ENCODE data around the gene PLXNA4.

The PLXNA4 gene

DNA sequence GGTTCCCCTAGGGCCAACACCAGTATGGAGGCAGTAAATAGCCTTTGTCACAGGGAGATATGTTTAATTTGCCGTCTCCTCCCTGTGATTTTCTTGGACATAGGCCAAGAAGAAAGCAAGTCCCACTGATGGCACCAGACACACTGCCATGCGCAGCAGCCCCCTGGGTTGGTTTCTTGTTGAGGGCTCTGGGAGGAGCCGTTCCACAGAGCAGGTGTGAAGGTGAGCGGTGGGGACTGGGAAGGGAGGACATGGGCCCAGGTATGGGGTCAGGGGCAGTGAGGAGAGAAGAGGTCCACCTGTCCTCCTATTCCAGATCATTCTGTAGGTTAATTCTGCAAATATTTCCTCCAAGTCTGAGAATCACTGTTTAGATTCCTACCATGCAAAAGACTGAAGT, 376.1 kb downstream of the PLXNA4 start:
- no peaks in the 10 kb centered on the region for H4K20me1 ChIP-seq (ENCODE audit: low read depth, low read length)
- no peaks in the 10 kb centered on the region for H3K9me2 ChIP-seq (replicated peaks; ENCODE audit: insufficient read depth, low read length)
- H3K4me2 ChIP-seq (ENCODE audit: low read depth, low read length, poor library complexity, severe bottlenecking), result no peak overlapping the region
- no peaks in the 10 kb centered on the region for H3K9me3 ChIP-seq (ENCODE audit: insufficient read depth, low read length)
- H2AFZ ChIP-seq (ENCODE audit: low read depth, low read length, severe bottlenecking), result no peak overlapping the region
- H3K4me3 ChIP-seq (ENCODE audit: insufficient read depth, low read length, poor library complexity, severe bottlenecking), result no peak overlapping the region
- no peak for TF ChIP-seq EZH2phosphoT487 (conservative IDR thresholded peaks at IDR 0.05; ENCODE audit: low read length)
- TF ChIP-seq, protein P1, sequence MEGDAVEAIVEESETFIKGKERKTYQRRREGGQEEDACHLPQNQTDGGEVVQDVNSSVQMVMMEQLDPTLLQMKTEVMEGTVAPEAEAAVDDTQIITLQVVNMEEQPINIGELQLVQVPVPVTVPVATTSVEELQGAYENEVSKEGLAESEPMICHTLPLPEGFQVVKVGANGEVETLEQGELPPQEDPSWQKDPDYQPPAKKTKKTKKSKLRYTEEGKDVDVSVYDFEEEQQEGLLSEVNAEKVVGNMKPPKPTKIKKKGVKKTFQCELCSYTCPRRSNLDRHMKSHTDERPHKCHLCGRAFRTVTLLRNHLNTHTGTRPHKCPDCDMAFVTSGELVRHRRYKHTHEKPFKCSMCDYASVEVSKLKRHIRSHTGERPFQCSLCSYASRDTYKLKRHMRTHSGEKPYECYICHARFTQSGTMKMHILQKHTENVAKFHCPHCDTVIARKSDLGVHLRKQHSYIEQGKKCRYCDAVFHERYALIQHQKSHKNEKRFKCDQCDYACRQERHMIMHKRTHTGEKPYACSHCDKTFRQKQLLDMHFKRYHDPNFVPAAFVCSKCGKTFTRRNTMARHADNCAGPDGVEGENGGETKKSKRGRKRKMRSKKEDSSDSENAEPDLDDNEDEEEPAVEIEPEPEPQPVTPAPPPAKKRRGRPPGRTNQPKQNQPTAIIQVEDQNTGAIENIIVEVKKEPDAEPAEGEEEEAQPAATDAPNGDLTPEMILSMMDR (IDR thresholded peaks at IDR 0.05; ENCODE audit: insufficient read depth, low read length, poor library complexity, severe bottlenecking), result no peak
- no peak overlapping the region for H3K27ac ChIP-seq (ENCODE audit: low read depth, low read length)
- H3K79me2 ChIP-seq (ENCODE audit: insufficient read depth, low read length), result no peaks in the 10 kb centered on the region
- no peak overlapping the region for H3K9ac ChIP-seq (ENCODE audit: low read length)
- H3K27me3 ChIP-seq (ENCODE audit: low read length), result no peaks in the 10 kb centered on the region
- no peaks in the 10 kb centered on the region for H3F3A ChIP-seq (ENCODE audit: insufficient read depth)
- no peaks in the 10 kb centered on the region for H3K36me3 ChIP-seq (ENCODE audit: low read length)

DNA sequence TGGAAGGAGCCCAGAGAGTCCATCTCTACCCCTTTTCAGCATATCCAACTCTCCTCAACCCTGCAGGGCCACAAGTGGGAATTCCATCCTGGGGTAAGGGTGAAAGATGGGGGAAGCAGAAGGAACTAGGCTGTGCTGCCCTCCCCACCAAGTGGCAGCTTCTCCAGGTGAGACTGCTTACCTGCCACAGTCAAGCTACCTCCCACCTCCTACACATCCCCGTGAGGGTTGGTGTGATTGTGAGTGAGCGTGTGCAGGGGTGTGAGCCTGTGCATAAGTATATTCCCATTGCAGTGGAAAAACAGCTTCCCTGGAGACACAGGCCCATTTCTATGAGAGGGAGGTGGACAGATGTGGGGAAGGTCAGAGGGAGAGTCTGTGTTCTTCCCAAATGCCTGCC, 376.6 kb downstream of the PLXNA4 start:
- Histone ChIP-seq H4K20me1 (ENCODE audit: low read depth, low read length) (no peaks in the 10 kb centered on the region), H3K27me3 (ENCODE audit: low read length) (no peaks in the 10 kb centered on the region), H3F3A (ENCODE audit: insufficient read depth) (no peaks in the 10 kb centered on the region), H3K36me3 (ENCODE audit: low read length) (no peaks in the 10 kb centered on the region), H3K4me2 (ENCODE audit: low read depth, low read length, poor library complexity, severe bottlenecking) (no peak overlapping the region), H3K27ac (ENCODE audit: low read depth, low read length) (no peak overlapping the region), H3K79me2 (ENCODE audit: insufficient read depth, low read length) (no peaks in the 10 kb centered on the region), H3K9me2 (replicated peaks; ENCODE audit: insufficient read depth, low read length) (no peaks in the 10 kb centered on the region), H3K4me3 (ENCODE audit: insufficient read depth, low read length, poor library complexity, severe bottlenecking) (no peak overlapping the region), H3K9me3 (ENCODE audit: insufficient read depth, low read length) (no peaks in the 10 kb centered on the region), H3K9ac (ENCODE audit: low read length) (no peak overlapping the region), H2AFZ (ENCODE audit: low read depth, low read length, severe bottlenecking) (no peak overlapping the region)
- TF ChIP-seq, protein P1 (IDR thresholded peaks at IDR 0.05; ENCODE audit: insufficient read depth, low read length, poor library complexity, severe bottlenecking), result no peak

- Histone ChIP-seq H3K79me2 (ENCODE audit: insufficient read depth, low read length) (no peaks in the 10 kb centered on the region), H3K9me3 (ENCODE audit: insufficient read depth, low read length) (no peaks in the 10 kb centered on the region), H3K4me2 (ENCODE audit: low read depth, low read length, poor library complexity, severe bottlenecking) (no peak overlapping the region), H3K27ac (ENCODE audit: low read depth, low read length) (no peak overlapping the region), H3K9me2 (replicated peaks; ENCODE audit: insufficient read depth, low read length) (no peaks in the 10 kb centered on the region), H3K36me3 (ENCODE audit: low read length) (no peaks in the 10 kb centered on the region), H3F3A (ENCODE audit: insufficient read depth) (no peaks in the 10 kb centered on the region), H3K4me3 (ENCODE audit: insufficient read depth, low read length, poor library complexity, severe bottlenecking) (no peak overlapping the region), H2AFZ (ENCODE audit: low read depth, low read length, severe bottlenecking) (no peak overlapping the region), H3K27me3 (ENCODE audit: low read length) (no peaks in the 10 kb centered on the region), H4K20me1 (ENCODE audit: low read depth, low read length) (no peaks in the 10 kb centered on the region), H3K9ac (ENCODE audit: low read length) (no peak overlapping the region)
- TF ChIP-seq, protein P1 (IDR thresholded peaks at IDR 0.05; ENCODE audit: insufficient read depth, low read length, poor library complexity, severe bottlenecking), result no peak
- no peak for TF ChIP-seq EZH2phosphoT487 (conservative IDR thresholded peaks at IDR 0.05; ENCODE audit: low read length)
Measured at GRCh38 chr7:132197772-132198171, 378.5 kb downstream of the PLXNA4 start.

GRCh38 chr7:132193898-132194297, 382.4 kb downstream of the PLXNA4 start:
- Histone ChIP-seq H3K79me2 (ENCODE audit: insufficient read depth, low read length) (no peaks in the 10 kb centered on the region), H3K36me3 (ENCODE audit: low read length) (no peaks in the 10 kb centered on the region), H3K9ac (ENCODE audit: low read length) (no peak overlapping the region), H3K9me2 (replicated peaks; ENCODE audit: insufficient read depth, low read length) (no peaks in the 10 kb centered on the region), H3K27me3 (ENCODE audit: low read length) (no peaks in the 10 kb centered on the region), H3K4me3 (ENCODE audit: insufficient read depth, low read length, poor library complexity, severe bottlenecking) (no peak overlapping the region), H4K20me1 (ENCODE audit: low read depth, low read length) (no peaks in the 10 kb centered on the region), H3K27ac (ENCODE audit: low read depth, low read length) (no peak overlapping the region), H3K9me3 (ENCODE audit: insufficient read depth, low read length) (no peaks in the 10 kb centered on the region), H3K4me2 (ENCODE audit: low read depth, low read length, poor library complexity, severe bottlenecking) (no peak overlapping the region), H3F3A (ENCODE audit: insufficient read depth) (no peaks in the 10 kb centered on the region), H2AFZ (ENCODE audit: low read depth, low read length, severe bottlenecking) (no peak overlapping the region)
- TF ChIP-seq EZH2phosphoT487 (conservative IDR thresholded peaks at IDR 0.05; ENCODE audit: low read length), result no peak
- TF ChIP-seq, protein P1 (IDR thresholded peaks at IDR 0.05; ENCODE audit: insufficient read depth, low read length, poor library complexity, severe bottlenecking), result no peak
